HepG2 (cell line): ENCODE measurements around the gene FAM89B.

Experiments used
- MYC ChIP-seq: sonication (generic); formaldehyde crosslinking; IDR thresholded peaks from 2 replicates; pipeline ENCODE4 v1.9.0; 2021; ENCODE audit warnings: missing genetic modification reagents, borderline replicate concordance
- TARDBP ChIP-seq: sonication (generic); formaldehyde crosslinking; IDR thresholded peaks from 2 replicates; pipeline ENCODE4 v1.8.0; 2022; ENCODE audit warnings: mild to moderate bottlenecking, missing genetic modification reagents
- ZNF562 ChIP-seq: sonication (generic); formaldehyde crosslinking; IDR thresholded peaks from 2 replicates; pipeline ENCODE4 v1.8.0; 2022; ENCODE audit warnings: missing genetic modification reagents, borderline replicate concordance
- ZNF644 ChIP-seq: IDR thresholded peaks from 2 replicates; pipeline ENCODE4 v1.6.1; 2016; ENCODE audit warnings: low read depth

DNA sequence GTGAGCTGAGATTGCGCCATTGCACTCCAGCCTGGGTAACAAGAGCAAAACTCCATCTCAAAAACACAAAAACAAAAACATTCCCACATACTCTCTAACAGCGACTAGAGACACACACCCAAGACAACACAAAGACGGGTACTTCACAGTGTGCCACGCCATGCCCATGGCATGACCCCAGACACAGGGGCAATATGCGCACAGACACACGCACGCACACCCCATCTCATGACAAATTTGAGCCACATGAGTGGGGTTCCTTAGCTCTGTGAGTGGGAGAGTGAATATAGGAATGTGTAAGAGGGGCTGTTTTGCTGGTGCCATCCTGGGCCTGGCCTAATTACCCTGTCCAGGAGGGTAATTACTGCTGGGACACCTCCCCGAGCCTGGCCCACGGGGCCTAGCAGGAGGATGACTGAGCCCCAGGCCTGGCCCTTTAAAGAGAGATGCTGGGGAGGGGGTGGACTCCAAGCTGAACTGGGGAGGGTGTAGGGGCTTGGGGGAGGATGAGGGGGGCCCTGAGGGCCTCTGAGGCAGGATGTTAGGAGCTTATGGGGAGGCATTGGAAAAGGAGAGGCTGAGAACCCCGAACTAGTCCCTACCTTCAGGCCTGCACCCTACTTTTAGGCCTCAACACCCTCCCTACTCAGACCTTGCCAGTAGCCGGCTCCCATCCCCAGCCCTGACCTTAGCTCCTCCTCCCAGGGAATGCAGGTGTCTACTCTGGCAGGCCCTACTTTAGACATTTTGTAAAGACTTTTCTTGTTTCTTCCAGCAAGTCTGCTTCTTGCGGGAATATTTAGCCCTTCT, 15.7 kb upstream of the FAM89B start:
- TF ChIP-seq TARDBP (no peak), ZNF562 (CRISPR knock-in tag) (no peak), ZNF644 (CRISPR knock-in tag) (no peak), MYC (no peak)
